PC-9 (cell line): ENCODE measurements around the gene SUV39H1.

Source experiments
- CTCF ChIP-seq: fragments of 200-600 bp; sonication (generic); conservative IDR thresholded peaks from 2 replicates; pipeline ENCODE4 v1.6.1; 2017; ENCODE audit warnings: mixed run types, antibody characterized with exemption, mild to moderate bottlenecking, moderate library complexity
- EZH2 ChIP-seq: fragments of 200-600 bp; sonication (generic); IDR thresholded peaks from 2 replicates; pipeline ENCODE4 v1.8.0; 2017; ENCODE audit warnings: antibody characterized with exemption, low read depth

- TF ChIP-seq CTCF = no peak
- TF ChIP-seq EZH2 = no peak
Observed at GRCh38 chrX:48749182-48749581, 52.6 kb downstream of the SUV39H1 start.
